NCI-H510A treated with DMSO at 0.1 percent for 48 hours (cell line): ENCODE results near the gene ATG10.
"Not testable (repeated sequence)": the region's sequence is repeated elsewhere in the genome, so short reads cannot be mapped to it uniquely, and the experiment has no call there.

Experiments used
- DNase-seq: peaks from one replicate; lab custom pipeline; 2025; lab: John Stamatoyannopoulos, UW

ATG10 gene

GRCh38 chr5:81983148-81983547, 11.3 kb downstream of the ATG10 start:
- DNase-seq, result not testable (repeated sequence)

- not testable (repeated sequence) for DNase-seq
Measured at GRCh38 chr5:81983563-81983962, 11.7 kb downstream of the ATG10 start.

GRCh38 chr5:81986126-81986525, 14.3 kb downstream of the ATG10 start:
- no peak for DNase-seq

- DNase-seq, result no peak
Measured at GRCh38 chr5:81989204-81989603, 17.4 kb downstream of the ATG10 start.

GRCh38 chr5:81994679-81995078, 22.9 kb downstream of the ATG10 start:
- DNase-seq, result no peak

GRCh38 chr5:81995407-81995806, 23.6 kb downstream of the ATG10 start:
- no peak for DNase-seq

- no peak for DNase-seq
Measured at GRCh38 chr5:82004511-82004910, 32.7 kb downstream of the ATG10 start.

GRCh38 chr5:82009869-82010268, 38.0 kb downstream of the ATG10 start:
- not testable (repeated sequence) for DNase-seq

- no peak for DNase-seq
Measured at GRCh38 chr5:82010696-82011095, 38.9 kb downstream of the ATG10 start.

GRCh38 chr5:82011761-82012160, 39.9 kb downstream of the ATG10 start:
- no peak for DNase-seq

- DNase-seq, result not testable (repeated sequence)
Measured at GRCh38 chr5:82014644-82015043, 42.8 kb downstream of the ATG10 start.

- DNase-seq, result peak; percentile 80
Measured at GRCh38 chr5:82018462-82018861, 46.6 kb downstream of the ATG10 start.

- peak; percentile 89 for DNase-seq
Measured at GRCh38 chr5:82019342-82020138, 47.7 kb downstream of the ATG10 start.

GRCh38 chr5:82022499-82022898, 50.7 kb downstream of the ATG10 start:
- no peak for DNase-seq

GRCh38 chr5:82023644-82024043, 51.8 kb downstream of the ATG10 start:
- DNase-seq, result no peak

GRCh38 chr5:82031220-82032119, 59.6 kb downstream of the ATG10 start:
- no peak for DNase-seq

GRCh38 chr5:82042894-82043293, 71.1 kb downstream of the ATG10 start:
- not testable (repeated sequence) for DNase-seq

GRCh38 chr5:82044010-82044409, 72.2 kb downstream of the ATG10 start:
- no peak for DNase-seq

- DNase-seq, result no peak
Measured at GRCh38 chr5:82045554-82046275, 73.9 kb downstream of the ATG10 start.

GRCh38 chr5:82046276-82046647, 74.4 kb downstream of the ATG10 start:
- DNase-seq, result no peak

- DNase-seq, result no peak
Measured at GRCh38 chr5:82050955-82051354, 79.1 kb downstream of the ATG10 start.

- no peak for DNase-seq
Measured at GRCh38 chr5:82054004-82054710, 82.3 kb downstream of the ATG10 start.
